C4-2B (cell line): Measurements from ENCODE around the gene XYLT1.

Experiments used
- ZFX ChIP-seq: fragments of 450-650 bp; IDR thresholded peaks from 2 replicates; pipeline ENCODE4 v1.6.1; 2017
- TF ChIP-seq, protein P1 (sequence below): fragments of 450-650 bp; conservative IDR thresholded peaks from 2 replicates; pipeline ENCODE4 v1.5.1; 2017; ENCODE audit warnings: mild to moderate bottlenecking

DNA sequence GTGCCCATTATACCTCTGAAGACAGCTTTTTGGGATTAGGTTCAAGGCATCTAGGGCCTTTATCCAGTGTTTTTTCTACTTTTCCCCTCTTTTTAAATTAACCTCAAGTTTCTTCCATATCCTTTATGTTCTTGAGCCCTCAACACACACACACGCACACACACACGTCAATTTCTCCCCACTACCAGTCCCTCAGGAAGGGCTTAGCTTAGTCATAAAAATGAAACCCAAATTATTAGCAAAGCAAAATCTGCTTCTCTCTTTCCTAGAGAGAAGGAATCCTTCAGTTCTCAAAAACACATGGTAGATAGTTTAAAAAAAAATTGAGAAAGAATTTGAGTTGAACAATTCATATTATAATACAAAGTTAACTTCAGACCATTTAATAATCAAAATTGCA lies 401.1 kb downstream of the XYLT1 start:
- TF ChIP-seq, protein P1, sequence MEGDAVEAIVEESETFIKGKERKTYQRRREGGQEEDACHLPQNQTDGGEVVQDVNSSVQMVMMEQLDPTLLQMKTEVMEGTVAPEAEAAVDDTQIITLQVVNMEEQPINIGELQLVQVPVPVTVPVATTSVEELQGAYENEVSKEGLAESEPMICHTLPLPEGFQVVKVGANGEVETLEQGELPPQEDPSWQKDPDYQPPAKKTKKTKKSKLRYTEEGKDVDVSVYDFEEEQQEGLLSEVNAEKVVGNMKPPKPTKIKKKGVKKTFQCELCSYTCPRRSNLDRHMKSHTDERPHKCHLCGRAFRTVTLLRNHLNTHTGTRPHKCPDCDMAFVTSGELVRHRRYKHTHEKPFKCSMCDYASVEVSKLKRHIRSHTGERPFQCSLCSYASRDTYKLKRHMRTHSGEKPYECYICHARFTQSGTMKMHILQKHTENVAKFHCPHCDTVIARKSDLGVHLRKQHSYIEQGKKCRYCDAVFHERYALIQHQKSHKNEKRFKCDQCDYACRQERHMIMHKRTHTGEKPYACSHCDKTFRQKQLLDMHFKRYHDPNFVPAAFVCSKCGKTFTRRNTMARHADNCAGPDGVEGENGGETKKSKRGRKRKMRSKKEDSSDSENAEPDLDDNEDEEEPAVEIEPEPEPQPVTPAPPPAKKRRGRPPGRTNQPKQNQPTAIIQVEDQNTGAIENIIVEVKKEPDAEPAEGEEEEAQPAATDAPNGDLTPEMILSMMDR: no peak
- TF ChIP-seq ZFX: no peak
